Left hindlimb (tissue), 1 donor: ENCODE measurements around the gene PGAM2.
A peak's percentile ranks its signal among the peaks of the same experiment; 100 is the strongest.
"Not testable (repeated sequence)": the region's sequence is repeated elsewhere in the genome, so short reads cannot be mapped to it uniquely, and the experiment has no call there.

Source experiments
- DNase-seq: peaks from one replicate; pipeline ENCODE4 v3.0.0-alpha.2; 2018

PGAM2 gene

GRCh38 chr7:44018857-44019807, 46.2 kb downstream of the PGAM2 start:
- peak; percentile 98 for DNase-seq

DNA sequence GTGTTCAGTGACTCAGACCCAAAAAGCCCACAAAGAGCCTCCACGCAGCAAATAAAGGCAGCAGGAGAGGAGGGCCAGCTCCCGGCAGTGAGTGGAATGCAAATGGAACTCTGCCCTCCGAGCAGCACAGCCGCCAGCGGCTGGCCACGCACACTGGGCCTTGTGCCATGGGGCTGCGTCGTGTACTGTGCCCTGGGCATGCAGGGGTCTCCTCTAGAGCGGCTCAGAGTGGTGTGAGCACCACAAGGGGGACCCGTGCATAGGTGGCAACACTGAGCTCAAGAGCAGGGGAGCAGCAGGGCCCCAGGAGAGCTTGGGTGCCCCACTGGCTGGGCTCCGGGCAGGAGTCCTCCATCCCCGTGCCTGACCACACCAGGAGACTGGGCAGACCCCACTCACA, 50.3 kb downstream of the PGAM2 start:
- DNase-seq = not testable (repeated sequence)
